Caki2 (cell line): ENCODE results near the gene HAT1. TPM values are rescaled to one million over a fixed set of nuclear protein-coding genes. Genes with fewer than 3 reads are reported as not detected.

Source experiments
- DNase-seq: peaks from one replicate; pipeline ENCODE4 v3.0.0-alpha.2; 2015; ENCODE audit warnings: low read depth
- in situ Hi-C: cut with HindIII; loops from 2 replicates; pipeline ENCODE4 v1.10.0; 2016; ENCODE audit warnings: low sequenced_read_pairs, low pct_unique_long_range_greater_than_20kb, mixed read lengths
- total RNA-seq: library from RNA; depleted of rRNA; stranded (reverse); fragments of >200 nt; shearing (Covaris generic); gene quantifications from 2 replicates; pipeline ENCODE4 v1.2.3, GENCODE V29; 2014; ENCODE audit warnings: low replicate concordance; rRNA removed

Gene HAT1
- total RNA-seq, 1 experiment from 2014 or later = 44.0 TPM

DNA sequence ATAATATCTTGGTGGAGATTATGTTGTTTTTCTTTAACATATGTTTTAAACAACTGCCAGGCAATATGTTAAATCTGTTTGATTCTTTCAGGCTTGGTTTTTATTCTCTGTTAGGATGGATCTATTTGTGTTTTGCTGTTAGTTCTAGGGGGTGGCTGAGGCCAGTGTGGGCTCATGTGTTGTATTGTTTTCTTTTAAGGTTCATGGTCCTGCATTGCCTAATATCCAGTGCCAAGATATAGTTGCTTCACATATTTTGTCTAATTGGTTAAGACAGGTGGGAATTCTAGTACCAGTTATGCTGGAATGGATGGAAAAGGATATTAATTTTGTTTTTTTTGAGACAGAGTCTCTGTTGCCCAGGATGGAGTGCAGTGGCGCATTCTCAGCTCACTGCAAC is 85.1 kb downstream of the HAT1 start:
- DNase-seq = no peak
- in situ Hi-C loops = no loop called here

DNA sequence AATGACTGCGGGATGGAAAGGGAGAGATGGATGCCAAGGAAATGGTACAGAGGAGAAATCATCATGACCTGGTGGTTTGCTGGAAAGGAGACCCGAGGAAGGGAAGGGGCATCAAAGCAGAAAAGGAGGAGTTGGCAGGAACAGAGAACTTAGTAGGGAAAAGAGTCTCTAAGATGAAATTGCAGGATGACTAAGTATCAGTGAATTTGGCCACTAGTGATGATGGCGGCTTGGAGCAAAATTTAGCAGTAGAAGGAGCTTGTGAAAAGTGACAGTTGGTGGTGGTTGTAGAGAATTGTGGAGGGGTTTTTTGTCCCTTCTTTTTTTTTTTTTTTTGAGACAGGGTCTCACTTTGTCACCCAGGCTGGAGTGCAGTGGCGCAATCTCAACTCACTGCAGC is 87.6 kb downstream of the HAT1 start:
- in situ Hi-C loops = no loop called here

DNA sequence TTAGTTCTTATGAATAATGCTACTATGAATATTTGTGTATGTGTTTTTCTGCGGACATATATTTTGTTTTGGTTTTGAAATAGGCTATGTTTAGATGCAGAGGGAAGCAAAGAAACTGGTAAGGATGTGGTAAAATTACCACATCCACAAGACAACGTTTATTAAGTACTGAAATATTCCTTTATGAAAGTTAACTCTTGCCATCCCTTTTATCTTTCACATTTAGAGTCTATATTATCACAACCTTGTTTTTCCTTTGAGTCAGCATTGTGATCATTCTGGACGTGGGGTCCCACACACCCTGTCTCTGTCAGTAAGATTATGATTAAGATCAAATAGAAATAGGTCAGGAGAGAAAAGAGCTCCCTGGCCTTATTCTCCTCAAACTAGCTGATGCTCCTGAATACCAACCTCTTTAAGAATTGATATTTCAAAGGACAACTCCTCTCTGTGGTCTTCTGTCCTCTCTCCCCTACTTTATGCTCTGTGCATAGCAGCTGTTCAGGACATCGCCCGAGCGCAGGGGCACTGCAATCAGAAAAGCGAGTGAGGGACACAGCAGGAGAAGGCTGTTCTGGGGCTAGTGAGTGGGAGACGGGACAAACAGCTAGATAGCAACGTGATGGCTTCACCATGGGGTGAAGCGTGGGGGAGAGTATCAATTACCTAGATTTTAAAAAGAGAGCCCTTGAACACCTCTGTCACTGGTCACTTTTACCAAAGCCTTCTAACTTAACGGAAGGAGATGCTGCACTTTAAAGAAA is 89.7 kb downstream of the HAT1 start:
- in situ Hi-C loops = no loop called here
- no peak for DNase-seq

More for the DNA sequence above, 87.6 kb downstream of the HAT1 start:
- DNase-seq = no peak

DNA sequence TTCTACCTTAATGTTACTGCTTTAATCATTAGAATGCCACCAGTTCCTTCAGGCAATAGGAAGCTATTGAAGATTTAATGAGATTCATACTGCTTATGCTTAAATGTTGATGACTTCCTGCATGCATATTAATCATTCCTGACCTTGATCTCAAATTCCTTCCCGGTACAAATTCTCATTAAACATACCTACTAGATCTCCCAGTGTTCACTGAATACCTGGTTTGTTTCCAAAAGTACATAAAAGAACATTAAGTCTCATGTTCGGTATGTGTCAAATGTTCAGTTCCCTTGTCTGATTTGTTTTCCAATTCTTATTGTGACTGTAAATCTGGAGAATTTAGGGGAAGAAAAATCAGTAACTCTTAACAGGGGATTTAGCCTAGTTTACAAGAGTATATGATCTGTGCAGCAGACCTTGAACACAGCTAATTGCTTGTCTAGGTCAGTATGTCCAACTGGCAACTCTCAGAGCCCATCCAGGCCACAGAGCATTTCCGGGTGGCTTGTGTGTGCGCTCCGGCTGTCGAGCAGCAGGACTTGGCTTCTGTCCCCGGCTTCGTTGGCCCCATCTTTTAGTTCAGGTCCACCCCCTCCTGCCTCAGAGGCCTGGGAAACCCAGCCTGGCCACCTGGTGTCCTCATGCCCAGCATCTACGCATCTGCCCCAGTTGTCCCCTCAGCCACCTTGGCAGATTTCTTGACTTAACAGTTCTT is 90.6 kb downstream of the HAT1 start:
- in situ Hi-C loops = no loop called here
- DNase-seq = no peak

DNA sequence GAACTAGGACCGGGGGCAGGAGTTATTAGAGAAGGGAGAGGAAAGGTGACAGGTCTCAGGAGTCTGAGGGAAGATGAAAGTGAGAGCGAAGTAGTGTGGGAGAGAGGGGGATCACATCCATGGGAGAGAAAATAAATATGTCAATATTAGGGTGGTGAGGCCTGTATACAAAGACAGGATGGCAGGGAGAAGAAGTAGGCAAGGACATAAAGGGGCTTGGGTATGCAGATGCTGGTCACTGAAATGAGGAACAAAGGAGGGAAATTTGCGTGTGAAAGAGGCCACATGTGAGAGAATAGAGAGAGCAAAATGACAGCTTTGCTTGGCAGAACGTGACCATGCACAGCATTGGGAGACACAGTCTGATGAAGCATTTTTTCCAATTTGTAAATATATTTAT is 91.1 kb downstream of the HAT1 start:
- no peak for DNase-seq

DNA sequence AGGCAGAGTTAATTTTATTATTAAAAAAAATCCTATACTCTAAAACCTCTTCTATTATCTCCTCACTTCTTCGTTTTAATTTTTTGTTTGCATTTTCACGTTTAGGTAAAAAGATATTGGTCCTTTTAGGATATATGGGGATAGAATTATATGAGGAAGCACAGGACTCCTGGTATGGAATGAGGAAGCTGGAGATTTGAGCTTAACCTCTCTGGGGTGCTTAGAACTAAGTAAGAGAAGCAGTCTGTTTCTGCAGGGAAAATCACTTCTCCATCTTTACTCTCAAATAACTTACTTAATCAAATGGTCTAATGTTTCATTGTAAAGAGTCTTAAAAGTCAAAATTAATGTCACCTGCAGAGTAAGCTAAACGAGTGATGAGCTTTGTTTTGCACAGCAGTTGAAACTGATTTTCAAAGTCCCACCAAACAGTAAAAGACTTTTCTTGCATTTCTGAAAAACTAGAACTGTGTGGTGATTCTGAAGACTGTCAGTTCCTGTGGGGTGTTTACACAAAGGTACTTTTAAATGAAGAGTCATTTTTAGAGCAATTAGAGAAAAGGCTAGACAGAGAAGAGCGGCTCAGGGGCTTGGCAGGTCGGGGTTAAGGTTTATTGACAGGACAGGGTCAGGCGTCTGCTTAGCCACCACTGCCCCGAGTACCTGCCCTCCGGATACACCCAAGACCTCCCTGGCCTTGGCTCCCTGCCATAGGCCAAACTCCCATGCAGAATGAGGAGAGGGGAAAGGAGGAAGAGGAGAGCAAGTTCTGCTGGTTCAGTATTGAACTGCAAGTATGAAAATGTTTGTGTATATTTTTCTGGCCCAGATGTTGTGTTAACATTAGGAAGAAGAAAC is 99.0 kb downstream of the HAT1 start:
- in situ Hi-C loops = no loop called here
- peak; percentile 22 for DNase-seq

More for the DNA sequence above, 91.1 kb downstream of the HAT1 start:
- in situ Hi-C loops = no loop called here

DNA sequence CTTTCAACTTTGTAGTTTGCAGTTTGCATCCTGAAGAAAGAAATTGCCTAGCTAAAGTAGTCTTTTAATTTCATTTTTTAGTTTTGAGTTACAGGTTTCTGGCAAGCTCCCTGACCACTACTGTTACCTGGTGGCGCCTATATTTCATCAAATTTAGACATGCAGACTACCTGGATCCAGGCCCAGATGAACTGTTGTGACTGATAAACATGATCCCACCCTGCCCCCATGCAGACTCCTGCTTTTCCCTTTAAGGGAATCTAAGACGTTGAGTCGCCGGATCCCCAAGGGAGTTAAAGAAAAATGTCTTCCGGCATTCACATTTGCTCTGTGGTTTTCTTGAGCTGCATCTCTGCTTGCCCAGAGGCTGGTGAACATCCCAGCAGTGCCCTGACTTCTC is 99.7 kb downstream of the HAT1 start:
- peak; percentile 38 for DNase-seq
- in situ Hi-C loops = no loop called here

DNA sequence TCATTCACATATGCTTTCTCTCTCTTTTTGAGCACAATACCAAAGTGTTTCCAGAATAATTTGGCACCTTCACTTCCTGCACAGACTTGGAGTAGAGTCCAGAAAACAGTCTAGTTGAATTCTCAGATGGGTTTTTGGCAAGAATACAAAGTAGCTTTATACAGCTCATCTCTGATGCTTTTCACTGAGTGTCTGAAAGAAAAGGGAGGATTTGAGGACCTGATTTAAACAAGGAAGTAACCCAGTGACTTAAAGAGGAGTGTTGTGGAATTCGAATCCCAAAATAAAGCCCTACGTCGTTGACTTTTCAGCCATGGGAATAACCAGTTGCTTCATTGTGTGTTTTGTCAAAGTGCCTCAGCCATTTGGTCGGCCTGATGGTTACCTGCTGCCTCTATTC is 109.3 kb downstream of the HAT1 start:
- in situ Hi-C loops = no loop called here

More for the DNA sequence above, 109.3 kb downstream of the HAT1 start:
- DNase-seq = no peak

Other genes with a start within 250 kb of the HAT1 start
- gene DYNC1I2, start 235.0 kb upstream of the HAT1 start, total RNA-seq = 111 and 124 TPM in 2 replicates
- gene SLC25A12, start 28.2 kb upstream of the HAT1 start, total RNA-seq = 12.3 and 19.3 TPM in 2 replicates
- 4.3 and 22.9 TPM in 2 replicates for gene METAP1D, start 77.5 kb downstream of the HAT1 start, total RNA-seq
- gene DLX1, start 163.0 kb downstream of the HAT1 start, total RNA-seq = 3.2 and 9.6 TPM in 2 replicates
- gene DLX2, start 180.4 kb downstream of the HAT1 start, total RNA-seq = 1.4 TPM in 1 of 2 replicates, not detected in the other